ENCODE results near the gene OR10G3. TPM values are rescaled to one million over a fixed set of nuclear protein-coding genes. Genes with fewer than 3 reads are reported as not detected.

Gene OR10G3
- total and polyA plus RNA-seq, 2 of the 13 experiments (the other 11 are each of a cell fraction or from before 2014, with no cell fraction given), result not detected

- Histone ChIP-seq H2AFZ (ENCODE audit: low read length) (no peak overlapping the region), H3K36me3 (replicated peaks in 1 of 2; ENCODE audit: control insufficient read depth in 1 of 2, insufficient read depth in 2 of 2, low read length in 2 of 2) (no peaks in the 10 kb centered on the region), H3K27ac (ENCODE audit: extremely low read length, insufficient read depth, low read length) (no peak overlapping the region), H3K27me3 (ENCODE audit: control insufficient read depth in 1 of 2, insufficient read depth in 2 of 2, low read length in 2 of 2) (no peaks in the 10 kb centered on the region), H3K4me1 (ENCODE audit: insufficient read depth, low read length) (peaks cover 17% of the 10 kb centered on the region; the same call in 1 of the 2 replicates), H3K4me2 (ENCODE audit: low read depth, low read length) (no peak overlapping the region), H3K9me3 (ENCODE audit: low read length) (no peaks in the 10 kb centered on the region), H3K79me2 (ENCODE audit: insufficient read depth, low read length) (no peaks in the 10 kb centered on the region), H4K20me1 (ENCODE audit: insufficient read depth, low read length) (no peaks in the 10 kb centered on the region), H3K9ac (ENCODE audit: insufficient read depth, low read depth, low read length) (no peak overlapping the region), H3K4me3 (replicated peaks in 1 of 3; ENCODE audit: insufficient read depth in 1 of 3, low read depth in 2 of 3, low read length in 3 of 3) (no peak overlapping the region)
- ATAC-seq (no peak), DNase-seq (ENCODE audit: low spot score) (no peak), FAIRE-seq (no peak)
- ChIA-PET POLR2A (no interaction called here), CTCF (ENCODE audit: low intra/inter-chr PET ratio, low total read pairs) (no interaction called here)
- BruUV-seq (replicated peaks), result no TSS peak
- in situ Hi-C loops (cut with HindIII; ENCODE audit: extremely low pct_ligation_motif_present, low pct_unique_long_range_greater_than_20kb), result no loop called here
- intact Hi-C loops (cut with micrococcal nuclease; ENCODE audit: unreplicated experiment), result no loop called here
- TF ChIP-seq ATRX (CRISPR knock-in tag; IDR thresholded peaks at IDR 0.05; ENCODE audit: borderline replicate concordance) (no peak), XBP1 (CRISPR knock-in tag; IDR thresholded peaks at IDR 0.05) (no peak), ZNF652 (CRISPR knock-in tag; IDR thresholded peaks at IDR 0.05; ENCODE audit: borderline replicate concordance, low read depth) (peak; percentile 65; the same call in 1 of the 2 replicates), HOXA3 (CRISPR knock-in tag; IDR thresholded peaks at IDR 0.05) (no peak), PCBP2 (optimal IDR thresholded peaks at IDR 0.05; ENCODE audit: low read depth, low read length, poor library complexity, severe bottlenecking) (peak; percentile 0)
- 33% methylated on average over 5 of the region's 5 CpGs for WGBS (ENCODE audit: low lambda C conversion rate)
Observed at GRCh38 chr14:21543963-21544362, 35.9 kb downstream of the OR10G3 start.

GRCh38 chr14:21543521-21543960 is 36.3 kb downstream of the OR10G3 start:
- Histone ChIP-seq H3K4me1 (ENCODE audit: insufficient read depth, low read length) (peaks cover 17% of the 10 kb centered on the region; the same call in 1 of the 2 replicates), H3K9me3 (ENCODE audit: low read length) (no peaks in the 10 kb centered on the region), H3K27ac (ENCODE audit: extremely low read length, insufficient read depth, low read length) (no peak overlapping the region), H3K27me3 (ENCODE audit: control insufficient read depth in 1 of 2, insufficient read depth in 2 of 2, low read length in 2 of 2) (no peaks in the 10 kb centered on the region), H3K36me3 (replicated peaks in 1 of 2; ENCODE audit: control insufficient read depth in 1 of 2, insufficient read depth in 2 of 2, low read length in 2 of 2) (no peaks in the 10 kb centered on the region), H4K20me1 (ENCODE audit: insufficient read depth, low read length) (no peaks in the 10 kb centered on the region), H3K4me2 (ENCODE audit: low read depth, low read length) (no peak overlapping the region), H3K79me2 (ENCODE audit: insufficient read depth, low read length) (no peaks in the 10 kb centered on the region), H3K9ac (ENCODE audit: insufficient read depth, low read depth, low read length) (no peak overlapping the region), H2AFZ (ENCODE audit: low read length) (no peak overlapping the region), H3K4me3 (replicated peaks in 1 of 3; ENCODE audit: insufficient read depth in 1 of 3, low read depth in 2 of 3, low read length in 3 of 3) (no peak overlapping the region)
- CTCF ChIA-PET (ENCODE audit: low intra/inter-chr PET ratio, low total read pairs), result no interaction called here
- no TSS peak for BruUV-seq (replicated peaks)
- in situ Hi-C loops (cut with HindIII; ENCODE audit: extremely low pct_ligation_motif_present, low pct_unique_long_range_greater_than_20kb) (no loop called here), intact Hi-C loops (cut with micrococcal nuclease; ENCODE audit: unreplicated experiment) (no loop called here)
- no peak for FAIRE-seq
- 46% methylated on average over 7 of the region's 7 CpGs for WGBS (ENCODE audit: low lambda C conversion rate)
- no peak for DNase-seq (ENCODE audit: low spot score)
- ATAC-seq, result no peak
- POLR2A ChIA-PET, result no interaction called here
- no peak for TF ChIP-seq ZC3H4 (CRISPR knock-in tag; IDR thresholded peaks at IDR 0.05; ENCODE audit: borderline replicate concordance)
- TF ChIP-seq U2AF2 (IDR thresholded peaks at IDR 0.05; ENCODE audit: low read depth, low read length), result no peak
- peak; percentile 74 for TF ChIP-seq PCBP2 (optimal IDR thresholded peaks at IDR 0.05; ENCODE audit: low read depth, low read length, poor library complexity, severe bottlenecking)
- TF ChIP-seq STAT5B (CRISPR knock-in tag; IDR thresholded peaks at IDR 0.05), result no peak
- TF ChIP-seq ZNF605 (CRISPR knock-in tag; IDR thresholded peaks at IDR 0.05), result no peak
- TF ChIP-seq RCOR2 (CRISPR knock-in tag; IDR thresholded peaks at IDR 0.05), result no peak

Data from HepG2 (cell line).